Endothelial cell of umbilical vein (primary cell): ENCODE results near the gene PHLDB2. TPM values are rescaled to one million over a fixed set of nuclear protein-coding genes. Genes with fewer than 3 reads are reported as not detected.

ENCODE experiments used
- BruUV-seq: library from RNA; stranded (reverse); fragments of 400-500 nt; replicated peaks from 2 replicates; lab custom pipeline; 2021; lab: Mats Ljungman, UMichigan
- CTCF ChIA-PET: fragments of 300-600, 350-600 bp; sonication (Branson Sonifier 250); formaldehyde crosslinking; loops from one replicate; lab custom pipeline; 2021; ENCODE audit warnings: antibody characterized with exemption, inconsistent platforms; lab: Charles Lee
- POLR2A ChIA-PET: fragments of 300-600, 350-600 bp; sonication (Branson Sonifier 250); formaldehyde crosslinking; loops from one replicate; lab custom pipeline; 2021; ENCODE audit warnings: antibody characterized with exemption, inconsistent platforms; lab: Charles Lee
- DNase-seq: peaks from one replicate; pipeline ENCODE4 v3.0.0-alpha.2; 2011; ENCODE audit warnings: low read depth, low spot score
- FAIRE-seq: peaks from 2 replicates; lab custom pipeline; 2011; peaks lifted over from hg19 to GRCh38; lab: Jason Lieb, UNC
- H2AFZ ChIP-seq: 2 replicates; pipeline ENCODE4 v1.6.0; 2012; ENCODE audit warnings: low read depth, low read length, control low read depth, inconsistent platforms
- H3K27ac ChIP-seq: 2 replicates; pipeline ENCODE4 v1.5.1; 2011; ENCODE audit warnings: low read depth, mild to moderate bottlenecking, control low read depth, low read length, moderate library complexity; ENCODE audit not compliant: insufficient read depth
- H3K27me3 ChIP-seq, 2 experiments: 2 replicates each; pipeline versions ENCODE4 v1.6.0 to v1.6.1; 2011; ENCODE audit warnings: low read length in 2 of 2, mixed read lengths in 1 of 2; ENCODE audit not compliant: control insufficient read depth in 2 of 2, insufficient read depth in 2 of 2
- H3K36me3 ChIP-seq, 2 experiments: 2 replicates in 1 of 2; 3 replicates in 1 of 2; pipeline ENCODE4 v1.5.1; 2011; ENCODE audit warnings: low read length in 2 of 2, mild to moderate bottlenecking in 1 of 2, moderate library complexity in 1 of 2; ENCODE audit not compliant: control insufficient read depth in 2 of 2, insufficient read depth in 2 of 2; ENCODE audit errors: extremely low read depth in 1 of 2
- H3K4me1 ChIP-seq: 3 replicates; pipeline ENCODE4 v1.5.1; 2011; ENCODE audit warnings: mild to moderate bottlenecking, low read length; ENCODE audit not compliant: control insufficient read depth, insufficient read depth; ENCODE audit errors: extremely low read depth
- H3K4me2 ChIP-seq: 2 replicates; pipeline ENCODE4 v1.6.1; 2011; ENCODE audit warnings: low read length, control low read depth, mixed read lengths; ENCODE audit not compliant: insufficient read depth
- H3K4me3 ChIP-seq, 3 experiments: fragments of 200-600 bp in 1 of 3; sonication (generic), shearing (Covaris generic) in 1 of 3; replicated peaks in 1 of 3; 2 replicates each; pipeline ENCODE4 v1.5.1; 2011 to 2016; ENCODE audit warnings: control low read depth in 3 of 3, low read length in 3 of 3, mild to moderate bottlenecking in 2 of 3, inconsistent platforms in 1 of 3, low read depth in 1 of 3, moderate library complexity in 1 of 3; ENCODE audit not compliant: insufficient read depth in 1 of 3
- H3K79me2 ChIP-seq: 2 replicates; pipeline ENCODE4 v1.6.0; 2012; ENCODE audit warnings: low read length, inconsistent platforms; ENCODE audit not compliant: control insufficient read depth, insufficient read depth
- H3K9ac ChIP-seq: replicated peaks from 2 replicates; pipeline ENCODE3; 2011; ENCODE audit warnings: low read length, control low read depth; ENCODE audit not compliant: insufficient read depth; ENCODE audit errors: extremely low read depth
- H3K9me1 ChIP-seq: replicated peaks from 3 replicates; pipeline ENCODE4 v1.6.0; 2011; ENCODE audit warnings: mild to moderate bottlenecking, low read length; ENCODE audit not compliant: control insufficient read depth, insufficient read depth; ENCODE audit errors: extremely low read depth
- H3K9me3 ChIP-seq: replicated peaks from 2 replicates; pipeline ENCODE4 v1.5.1; 2012; ENCODE audit warnings: low read length, inconsistent platforms; ENCODE audit not compliant: control insufficient read depth, insufficient read depth
- H4K20me1 ChIP-seq: replicated peaks from 2 replicates; pipeline ENCODE3; 2011; ENCODE audit warnings: mild to moderate bottlenecking, low read length; ENCODE audit not compliant: control insufficient read depth, insufficient read depth; ENCODE audit errors: extremely low read depth
- EZH2 ChIP-seq: IDR thresholded peaks from 2 replicates; pipeline ENCODE4 v1.6.1; 2012; ENCODE audit warnings: borderline replicate concordance, low read depth, mild to moderate bottlenecking, moderate library complexity, low read length, inconsistent platforms; ENCODE audit not compliant: severe bottlenecking
- GATA2 ChIP-seq: IDR thresholded peaks from 2 replicates; pipeline ENCODE4 v1.7.0; 2011; ENCODE audit warnings: low read depth, mild to moderate bottlenecking, moderate library complexity, mixed read lengths, low read length; ENCODE audit not compliant: insufficient read length, insufficient read depth
- JUN ChIP-seq: IDR thresholded peaks from 2 replicates; pipeline ENCODE4 v1.6.1; 2011; ENCODE audit warnings: borderline replicate concordance, low read depth; ENCODE audit not compliant: insufficient read length, insufficient read depth
- POLR2A ChIP-seq: IDR thresholded peaks from 2 replicates; pipeline ENCODE4 v1.6.1; 2012; ENCODE audit warnings: low read depth, mild to moderate bottlenecking, control low read depth, low read length
- POLR2AphosphoS5 ChIP-seq: IDR thresholded peaks from 2 replicates; pipeline ENCODE4 v1.6.1; 2012; ENCODE audit warnings: low read depth, mild to moderate bottlenecking, control low read depth, low read length, moderate library complexity; ENCODE audit not compliant: insufficient read depth
- dilution Hi-C: fragments of 300-500 bp; cut with MboI; formaldehyde crosslinking; loops from one replicate; pipeline ENCODE4 v1.15.0; 2019; ENCODE audit warnings: low sequenced_read_pairs; ENCODE audit not compliant: extremely low pct_ligation_motif_present
- intact Hi-C: fragments of 100-400 bp; cut with micrococcal nuclease; formaldehyde crosslinking; loops from one replicate; pipeline ENCODE4 v1.10.0; 2022
- polyA plus RNA-seq, 4 experiments: library from polyadenylated mRNA; depleted of rRNA in 3 of 4; stranded (reverse) in 3 of 4; unstranded in 1 of 4; fragments of >200 nt; gene quantifications; 2 replicates each; pipeline versions ENCODE4 v1.2.1 to v1.2.3, GENCODE V29; 2011 to 2012; ENCODE audit warnings: missing spikeins in 1 of 4
- total RNA-seq: library from RNA; stranded (reverse); gene quantifications from 2 replicates; pipeline ENCODE4 v1.2.3, GENCODE V29; 2021
- TF ChIP-seq, protein P1 (sequence below): IDR thresholded peaks from 2 replicates; pipeline ENCODE4 v1.6.1; 2011; ENCODE audit not compliant: insufficient read depth, insufficient read length
- TF ChIP-seq, protein P2 (sequence below), 2 donors: IDR thresholded peaks; 1 replicate in 1 of 2; 2 replicates in 1 of 2; pipeline ENCODE4 v1.5.1; 2011; ENCODE audit warnings: low read length in 2 of 2, mild to moderate bottlenecking in 2 of 2, moderate library complexity in 2 of 2, control low read depth in 1 of 2, inconsistent platforms in 1 of 2, low read depth in 1 of 2; ENCODE audit not compliant: insufficient read depth in 1 of 2; ENCODE audit errors: extremely low read depth in 1 of 2

PHLDB2 gene
- total and polyA plus RNA-seq, 2 donors (not counting 3 experiments of a cell fraction or from before 2014, with no cell fraction given), result 22.4 to 104 TPM

DNA sequence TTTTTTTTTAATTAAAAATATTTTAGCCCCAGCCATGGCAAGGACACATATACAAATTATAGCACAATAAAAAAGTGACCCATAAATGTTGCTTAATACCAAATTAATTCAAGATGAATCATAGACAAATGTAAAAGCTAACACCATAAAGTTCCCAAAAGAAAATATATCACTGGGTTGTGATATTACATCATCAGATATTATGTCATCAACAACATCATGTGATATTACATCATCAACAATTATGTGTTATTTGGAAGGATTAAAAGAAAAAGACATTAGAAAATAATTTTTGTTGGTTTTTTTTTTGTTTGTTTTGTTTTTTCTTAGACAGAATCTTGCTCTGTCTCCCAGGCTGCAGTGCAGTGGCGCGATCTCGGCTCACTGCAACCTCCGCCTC, 85.3 kb downstream of the PHLDB2 start:
- Histone ChIP-seq H4K20me1 (no peaks in the 10 kb centered on the region), H3K9me3 (no peaks in the 10 kb centered on the region), H3K36me3 (peaks cover 3 to 15% of the 10 kb centered on the region in 2 experiments), H3K4me2 (no peak overlapping the region), H2AFZ (no peak overlapping the region), H3K4me3 (no peak overlapping the region), H3K9ac (no peak overlapping the region), H3K4me1 (peaks cover 24% of the 10 kb centered on the region), H3K27me3 (no peaks in the 10 kb centered on the region), H3K9me1 (no peaks in the 10 kb centered on the region), H3K27ac (no peak overlapping the region), H3K79me2 (no peaks in the 10 kb centered on the region)
- intact Hi-C loops (no loop called here), dilution Hi-C loops (no loop called here)
- POLR2A ChIA-PET, result no interaction called here
- CTCF ChIA-PET, result no interaction called here
- TF ChIP-seq POLR2A, result no peak
- no peak for TF ChIP-seq GATA2
- TF ChIP-seq EZH2, result no peak
- TF ChIP-seq POLR2AphosphoS5, result no peak
- peak; percentile 35 for TF ChIP-seq JUN
- TF ChIP-seq, protein P1, sequence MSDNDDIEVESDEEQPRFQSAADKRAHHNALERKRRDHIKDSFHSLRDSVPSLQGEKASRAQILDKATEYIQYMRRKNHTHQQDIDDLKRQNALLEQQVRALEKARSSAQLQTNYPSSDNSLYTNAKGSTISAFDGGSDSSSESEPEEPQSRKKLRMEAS, result no peak
- TF ChIP-seq, protein P2, sequence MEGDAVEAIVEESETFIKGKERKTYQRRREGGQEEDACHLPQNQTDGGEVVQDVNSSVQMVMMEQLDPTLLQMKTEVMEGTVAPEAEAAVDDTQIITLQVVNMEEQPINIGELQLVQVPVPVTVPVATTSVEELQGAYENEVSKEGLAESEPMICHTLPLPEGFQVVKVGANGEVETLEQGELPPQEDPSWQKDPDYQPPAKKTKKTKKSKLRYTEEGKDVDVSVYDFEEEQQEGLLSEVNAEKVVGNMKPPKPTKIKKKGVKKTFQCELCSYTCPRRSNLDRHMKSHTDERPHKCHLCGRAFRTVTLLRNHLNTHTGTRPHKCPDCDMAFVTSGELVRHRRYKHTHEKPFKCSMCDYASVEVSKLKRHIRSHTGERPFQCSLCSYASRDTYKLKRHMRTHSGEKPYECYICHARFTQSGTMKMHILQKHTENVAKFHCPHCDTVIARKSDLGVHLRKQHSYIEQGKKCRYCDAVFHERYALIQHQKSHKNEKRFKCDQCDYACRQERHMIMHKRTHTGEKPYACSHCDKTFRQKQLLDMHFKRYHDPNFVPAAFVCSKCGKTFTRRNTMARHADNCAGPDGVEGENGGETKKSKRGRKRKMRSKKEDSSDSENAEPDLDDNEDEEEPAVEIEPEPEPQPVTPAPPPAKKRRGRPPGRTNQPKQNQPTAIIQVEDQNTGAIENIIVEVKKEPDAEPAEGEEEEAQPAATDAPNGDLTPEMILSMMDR (IDR thresholded peaks at IDR 0.05; ENCODE audit: extremely low read depth in 1 of 2, insufficient read depth in 1 of 2, low read depth in 1 of 2, low read length in 2 of 2), result no peak
- BruUV-seq, result no TSS peak
- DNase-seq (no peak), FAIRE-seq (no peak)
